HEK293 (cell line): Measurements from ENCODE around the gene KLHL29.

Experiments used
- ATF2 ChIP-seq: fragments of 450-650 bp; formaldehyde crosslinking; IDR thresholded peaks from 2 replicates; pipeline ENCODE4 v1.5.1; 2016; ENCODE audit warnings: missing biosample characterization, missing genetic modification characterization, low read depth
- KLF16 ChIP-seq: fragments of 450-650 bp; formaldehyde crosslinking; IDR thresholded peaks from 2 replicates; pipeline ENCODE4 v1.5.1; 2017; ENCODE audit warnings: missing biosample characterization, missing genetic modification characterization
- MYNN ChIP-seq: fragments of 450-650 bp; formaldehyde crosslinking; IDR thresholded peaks from 2 replicates; pipeline ENCODE4 v1.5.1; 2016; ENCODE audit warnings: missing biosample characterization, missing genetic modification characterization, borderline replicate concordance
- ZBTB26 ChIP-seq: fragments of 450-650 bp; formaldehyde crosslinking; optimal IDR thresholded peaks from 2 replicates; pipeline ENCODE3; 2016; ENCODE audit warnings: missing biosample characterization, mild to moderate bottlenecking, missing genetic modification characterization
- ZEB2 ChIP-seq: fragments of 450-650 bp; formaldehyde crosslinking; IDR thresholded peaks from 2 replicates; pipeline ENCODE4 v1.5.1; 2016; ENCODE audit warnings: missing biosample characterization, missing genetic modification characterization
- ZNF146 ChIP-seq: fragments of 450-650 bp; formaldehyde crosslinking; IDR thresholded peaks from 2 replicates; pipeline ENCODE4 v1.5.1; 2016; ENCODE audit warnings: missing biosample characterization, missing genetic modification characterization
- ZNF24 ChIP-seq: fragments of 450-650 bp; formaldehyde crosslinking; IDR thresholded peaks from 2 replicates; pipeline ENCODE4 v1.5.1; 2016; ENCODE audit warnings: missing biosample characterization, missing genetic modification characterization
- ZNF335 ChIP-seq: fragments of 450-650 bp; formaldehyde crosslinking; conservative IDR thresholded peaks from 2 replicates; pipeline ENCODE4 v1.5.1; 2016; ENCODE audit warnings: missing biosample characterization, missing genetic modification characterization
- ZNF426 ChIP-seq: fragments of 450-650 bp; formaldehyde crosslinking; IDR thresholded peaks from 2 replicates; pipeline ENCODE4 v1.5.1; 2017; ENCODE audit warnings: missing biosample characterization, missing genetic modification characterization, mild to moderate bottlenecking, inconsistent platforms, moderate library complexity
- ZNF529 ChIP-seq: fragments of 450-650 bp; formaldehyde crosslinking; IDR thresholded peaks from 2 replicates; pipeline ENCODE4 v1.5.1; 2017; ENCODE audit warnings: missing genetic modification characterization, missing biosample characterization; ENCODE audit not compliant: insufficient replicate concordance
- ZNF549 ChIP-seq: fragments of 450-650 bp; IDR thresholded peaks from 2 replicates; pipeline ENCODE4 v1.5.1; 2018; ENCODE audit warnings: missing biosample characterization, missing genetic modification characterization, mild to moderate bottlenecking, inconsistent platforms, moderate library complexity
- ZNF843 ChIP-seq: fragments of 450-650 bp; formaldehyde crosslinking; IDR thresholded peaks from 2 replicates; pipeline ENCODE4 v1.5.1; 2016; ENCODE audit warnings: missing biosample characterization, missing genetic modification characterization
- TF ChIP-seq, protein P1 (sequence below): fragments of 450-650 bp; formaldehyde crosslinking; IDR thresholded peaks from 2 replicates; pipeline ENCODE4 v1.5.1; 2016; ENCODE audit warnings: missing biosample characterization, missing genetic modification characterization
- TF ChIP-seq, protein P2 (sequence below): fragments of 450-650 bp; formaldehyde crosslinking; IDR thresholded peaks from 2 replicates; pipeline ENCODE4 v1.5.1; 2016; ENCODE audit warnings: missing biosample characterization, missing genetic modification characterization

- no peak for TF ChIP-seq ZEB2 (tag by site-specific recombination)
- TF ChIP-seq, protein P1, sequence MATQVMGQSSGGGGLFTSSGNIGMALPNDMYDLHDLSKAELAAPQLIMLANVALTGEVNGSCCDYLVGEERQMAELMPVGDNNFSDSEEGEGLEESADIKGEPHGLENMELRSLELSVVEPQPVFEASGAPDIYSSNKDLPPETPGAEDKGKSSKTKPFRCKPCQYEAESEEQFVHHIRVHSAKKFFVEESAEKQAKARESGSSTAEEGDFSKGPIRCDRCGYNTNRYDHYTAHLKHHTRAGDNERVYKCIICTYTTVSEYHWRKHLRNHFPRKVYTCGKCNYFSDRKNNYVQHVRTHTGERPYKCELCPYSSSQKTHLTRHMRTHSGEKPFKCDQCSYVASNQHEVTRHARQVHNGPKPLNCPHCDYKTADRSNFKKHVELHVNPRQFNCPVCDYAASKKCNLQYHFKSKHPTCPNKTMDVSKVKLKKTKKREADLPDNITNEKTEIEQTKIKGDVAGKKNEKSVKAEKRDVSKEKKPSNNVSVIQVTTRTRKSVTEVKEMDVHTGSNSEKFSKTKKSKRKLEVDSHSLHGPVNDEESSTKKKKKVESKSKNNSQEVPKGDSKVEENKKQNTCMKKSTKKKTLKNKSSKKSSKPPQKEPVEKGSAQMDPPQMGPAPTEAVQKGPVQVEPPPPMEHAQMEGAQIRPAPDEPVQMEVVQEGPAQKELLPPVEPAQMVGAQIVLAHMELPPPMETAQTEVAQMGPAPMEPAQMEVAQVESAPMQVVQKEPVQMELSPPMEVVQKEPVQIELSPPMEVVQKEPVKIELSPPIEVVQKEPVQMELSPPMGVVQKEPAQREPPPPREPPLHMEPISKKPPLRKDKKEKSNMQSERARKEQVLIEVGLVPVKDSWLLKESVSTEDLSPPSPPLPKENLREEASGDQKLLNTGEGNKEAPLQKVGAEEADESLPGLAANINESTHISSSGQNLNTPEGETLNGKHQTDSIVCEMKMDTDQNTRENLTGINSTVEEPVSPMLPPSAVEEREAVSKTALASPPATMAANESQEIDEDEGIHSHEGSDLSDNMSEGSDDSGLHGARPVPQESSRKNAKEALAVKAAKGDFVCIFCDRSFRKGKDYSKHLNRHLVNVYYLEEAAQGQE (tag by site-specific recombination), result no peak
- TF ChIP-seq, protein P2, sequence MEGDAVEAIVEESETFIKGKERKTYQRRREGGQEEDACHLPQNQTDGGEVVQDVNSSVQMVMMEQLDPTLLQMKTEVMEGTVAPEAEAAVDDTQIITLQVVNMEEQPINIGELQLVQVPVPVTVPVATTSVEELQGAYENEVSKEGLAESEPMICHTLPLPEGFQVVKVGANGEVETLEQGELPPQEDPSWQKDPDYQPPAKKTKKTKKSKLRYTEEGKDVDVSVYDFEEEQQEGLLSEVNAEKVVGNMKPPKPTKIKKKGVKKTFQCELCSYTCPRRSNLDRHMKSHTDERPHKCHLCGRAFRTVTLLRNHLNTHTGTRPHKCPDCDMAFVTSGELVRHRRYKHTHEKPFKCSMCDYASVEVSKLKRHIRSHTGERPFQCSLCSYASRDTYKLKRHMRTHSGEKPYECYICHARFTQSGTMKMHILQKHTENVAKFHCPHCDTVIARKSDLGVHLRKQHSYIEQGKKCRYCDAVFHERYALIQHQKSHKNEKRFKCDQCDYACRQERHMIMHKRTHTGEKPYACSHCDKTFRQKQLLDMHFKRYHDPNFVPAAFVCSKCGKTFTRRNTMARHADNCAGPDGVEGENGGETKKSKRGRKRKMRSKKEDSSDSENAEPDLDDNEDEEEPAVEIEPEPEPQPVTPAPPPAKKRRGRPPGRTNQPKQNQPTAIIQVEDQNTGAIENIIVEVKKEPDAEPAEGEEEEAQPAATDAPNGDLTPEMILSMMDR (tag by site-specific recombination), result no peak
- no peak for TF ChIP-seq ZNF843 (tag by site-specific recombination)
- no peak for TF ChIP-seq ZNF146 (tag by site-specific recombination)
- TF ChIP-seq ATF2 (tag by site-specific recombination), result no peak
- TF ChIP-seq KLF16 (tag by site-specific recombination), result no peak
- no peak for TF ChIP-seq ZNF24 (tag by site-specific recombination)
- TF ChIP-seq ZNF549 (tag by site-specific recombination), result no peak
- TF ChIP-seq MYNN (tag by site-specific recombination), result no peak
- TF ChIP-seq ZNF529 (tag by site-specific recombination), result no peak
- no peak for TF ChIP-seq ZNF335 (tag by site-specific recombination)
- TF ChIP-seq ZNF426 (tag by site-specific recombination), result no peak
- TF ChIP-seq ZBTB26, result no peak
These were observed 69.6 kb downstream of the KLHL29 start for GRCh38 chr2:23454501-23455120.
